ENCODE data around the gene HSH2D. TPM values are rescaled to one million over a fixed set of nuclear protein-coding genes. Genes with fewer than 3 reads are reported as not detected.
"Not testable (repeated sequence)": the region's sequence is repeated elsewhere in the genome, so short reads cannot be mapped to it uniquely, and the experiment has no call there.

HSH2D gene
- total RNA-seq, 1 donor from 2014 or later = 0.46 TPM

DNA sequence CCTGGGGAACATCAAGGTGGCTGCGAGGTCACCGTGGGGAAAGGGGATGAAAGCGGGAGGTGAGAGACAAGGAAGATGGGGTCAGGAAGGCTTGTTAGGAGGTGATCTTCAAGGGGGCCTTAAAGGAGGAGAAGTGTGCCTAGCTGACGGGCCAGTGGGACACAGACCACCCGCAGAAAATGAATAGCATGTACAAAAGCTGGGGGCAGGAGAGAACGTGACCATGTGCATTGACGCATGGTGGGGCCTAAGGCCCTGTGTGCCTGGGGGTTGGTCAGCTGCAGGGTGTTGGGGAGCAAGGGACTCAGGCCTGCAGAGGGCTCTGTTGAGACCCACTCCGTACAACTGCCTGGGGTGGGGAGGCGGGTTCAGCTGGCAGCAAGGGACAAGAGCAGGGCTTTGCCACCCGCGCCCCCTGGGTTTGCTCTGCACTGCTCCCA, 25.9 kb upstream of the HSH2D start:
- H3K36me3 ChIP-seq (ENCODE audit: control insufficient read depth, insufficient read depth, low read length) = no peaks in the 10 kb centered on the region
- H3K27me3 ChIP-seq (ENCODE audit: control insufficient read depth, insufficient read depth, low read length) = no peaks in the 10 kb centered on the region
- TF ChIP-seq, protein P1, sequence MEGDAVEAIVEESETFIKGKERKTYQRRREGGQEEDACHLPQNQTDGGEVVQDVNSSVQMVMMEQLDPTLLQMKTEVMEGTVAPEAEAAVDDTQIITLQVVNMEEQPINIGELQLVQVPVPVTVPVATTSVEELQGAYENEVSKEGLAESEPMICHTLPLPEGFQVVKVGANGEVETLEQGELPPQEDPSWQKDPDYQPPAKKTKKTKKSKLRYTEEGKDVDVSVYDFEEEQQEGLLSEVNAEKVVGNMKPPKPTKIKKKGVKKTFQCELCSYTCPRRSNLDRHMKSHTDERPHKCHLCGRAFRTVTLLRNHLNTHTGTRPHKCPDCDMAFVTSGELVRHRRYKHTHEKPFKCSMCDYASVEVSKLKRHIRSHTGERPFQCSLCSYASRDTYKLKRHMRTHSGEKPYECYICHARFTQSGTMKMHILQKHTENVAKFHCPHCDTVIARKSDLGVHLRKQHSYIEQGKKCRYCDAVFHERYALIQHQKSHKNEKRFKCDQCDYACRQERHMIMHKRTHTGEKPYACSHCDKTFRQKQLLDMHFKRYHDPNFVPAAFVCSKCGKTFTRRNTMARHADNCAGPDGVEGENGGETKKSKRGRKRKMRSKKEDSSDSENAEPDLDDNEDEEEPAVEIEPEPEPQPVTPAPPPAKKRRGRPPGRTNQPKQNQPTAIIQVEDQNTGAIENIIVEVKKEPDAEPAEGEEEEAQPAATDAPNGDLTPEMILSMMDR (IDR thresholded peaks at IDR 0.05; ENCODE audit: insufficient read depth, low read length, poor library complexity, severe bottlenecking) = no peak
- no peak for DNase-seq (ENCODE audit: low read depth)
- no peak overlapping the region for H3K4me3 ChIP-seq (ENCODE audit: low read depth, low read length)

DNA sequence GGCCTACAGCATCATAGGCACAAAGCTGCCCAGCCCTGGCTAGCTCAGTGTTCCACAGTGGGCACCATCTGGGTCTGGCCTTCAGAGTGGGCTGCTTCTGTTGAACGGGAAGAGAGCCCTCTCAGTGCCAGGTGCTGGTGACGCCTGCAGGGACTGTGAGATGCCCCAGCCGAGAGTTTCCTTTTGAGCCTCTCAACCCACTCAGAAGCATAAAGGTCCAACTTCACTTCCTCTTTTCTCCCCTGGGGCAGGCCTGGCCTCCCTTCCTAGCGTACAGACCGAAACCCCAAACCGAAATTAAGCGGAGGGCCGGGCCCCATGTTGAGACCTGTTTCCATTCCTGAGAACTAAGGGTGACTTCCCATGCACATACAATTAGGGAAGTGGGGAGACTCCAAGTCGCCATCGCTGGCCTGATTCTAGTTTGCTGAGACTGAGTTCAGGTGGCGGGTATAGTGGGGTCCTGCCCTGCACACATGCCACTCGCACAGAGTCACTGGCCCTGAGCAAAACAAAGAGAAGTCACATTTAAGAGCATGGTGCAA, 24.9 kb upstream of the HSH2D start:
- TF ChIP-seq, protein P1 (IDR thresholded peaks at IDR 0.05; ENCODE audit: insufficient read depth, low read length, poor library complexity, severe bottlenecking) = no peak
- H3K27me3 ChIP-seq (ENCODE audit: control insufficient read depth, insufficient read depth, low read length) = no peaks in the 10 kb centered on the region
- H3K4me3 ChIP-seq (ENCODE audit: low read depth, low read length) = no peak overlapping the region
- H3K36me3 ChIP-seq (ENCODE audit: control insufficient read depth, insufficient read depth, low read length) = no peaks in the 10 kb centered on the region
- DNase-seq (ENCODE audit: low read depth) = no peak

DNA sequence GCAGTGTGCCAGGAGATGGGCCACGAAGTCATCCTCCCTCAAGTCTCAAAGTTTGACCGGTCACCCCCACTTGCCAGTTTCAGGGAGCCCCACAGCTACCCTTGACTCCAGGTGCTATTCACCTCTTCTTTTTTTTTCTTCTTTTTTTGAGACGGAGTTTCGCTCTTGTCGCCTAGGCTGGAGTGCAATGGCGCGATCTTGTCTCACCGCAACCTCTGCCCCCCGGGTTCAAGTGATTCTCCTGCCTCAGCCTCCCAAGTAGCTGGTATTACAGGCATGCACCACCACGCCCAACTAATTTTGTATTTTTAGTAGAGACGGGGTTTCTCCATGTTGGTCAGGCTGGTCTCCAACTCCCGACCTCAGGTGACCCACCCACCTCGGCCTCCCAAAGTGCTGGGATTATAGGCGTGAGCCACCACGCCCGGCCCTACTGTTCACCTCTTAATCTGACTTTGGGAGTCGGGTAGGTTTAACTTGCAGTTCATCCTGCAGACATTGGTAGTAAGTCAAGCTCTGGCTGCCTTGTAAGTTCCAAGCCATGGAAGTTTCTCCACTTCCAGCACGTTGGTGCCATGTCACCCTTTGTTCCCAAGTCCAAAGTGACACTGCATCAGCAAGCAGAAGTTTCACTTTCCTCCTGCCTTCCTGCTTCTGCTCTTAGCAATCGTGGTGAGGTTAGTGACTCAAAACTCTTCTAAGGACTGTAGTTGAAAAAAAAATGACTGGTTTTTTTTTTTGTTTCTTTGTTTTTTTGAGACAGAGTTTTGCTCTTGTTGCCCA, 24.2 kb upstream of the HSH2D start:
- DNase-seq (ENCODE audit: low read depth); H3K36me3 ChIP-seq (ENCODE audit: control insufficient read depth, insufficient read depth, low read length): not testable (repeated sequence)

DNA sequence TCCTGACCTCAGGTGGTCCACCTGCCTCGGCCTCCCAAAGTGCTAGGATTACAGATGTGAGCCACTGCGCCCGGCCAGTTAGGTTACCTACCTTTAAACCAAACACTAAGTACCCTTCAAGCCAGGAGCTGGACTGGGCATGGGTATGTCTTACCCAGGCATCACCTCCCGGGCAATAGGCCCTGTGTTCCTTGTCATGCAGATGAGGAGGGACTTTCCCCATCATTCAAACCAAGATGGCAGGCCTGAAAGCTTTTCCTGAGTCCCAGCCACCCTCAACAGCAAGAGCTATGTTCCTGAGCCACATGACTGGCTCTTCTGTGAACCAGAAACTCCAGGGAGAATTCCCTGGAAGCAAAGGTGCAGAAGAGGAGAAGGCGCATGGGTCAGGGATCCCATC, 22.3 kb upstream of the HSH2D start:
- H3K36me3 ChIP-seq (ENCODE audit: control insufficient read depth, insufficient read depth, low read length) = no peaks in the 10 kb centered on the region
- no peak overlapping the region for H3K4me3 ChIP-seq (ENCODE audit: low read depth, low read length)
- TF ChIP-seq, protein P1 (IDR thresholded peaks at IDR 0.05; ENCODE audit: insufficient read depth, low read length, poor library complexity, severe bottlenecking) = no peak
- DNase-seq (ENCODE audit: low read depth) = no peak
- H3K27me3 ChIP-seq (ENCODE audit: control insufficient read depth, insufficient read depth, low read length) = no peaks in the 10 kb centered on the region

More for the DNA sequence above, 24.2 kb upstream of the HSH2D start:
- H3K4me3 ChIP-seq (ENCODE audit: low read depth, low read length); H3K27me3 ChIP-seq (ENCODE audit: control insufficient read depth, insufficient read depth, low read length): not testable (repeated sequence)

DNA sequence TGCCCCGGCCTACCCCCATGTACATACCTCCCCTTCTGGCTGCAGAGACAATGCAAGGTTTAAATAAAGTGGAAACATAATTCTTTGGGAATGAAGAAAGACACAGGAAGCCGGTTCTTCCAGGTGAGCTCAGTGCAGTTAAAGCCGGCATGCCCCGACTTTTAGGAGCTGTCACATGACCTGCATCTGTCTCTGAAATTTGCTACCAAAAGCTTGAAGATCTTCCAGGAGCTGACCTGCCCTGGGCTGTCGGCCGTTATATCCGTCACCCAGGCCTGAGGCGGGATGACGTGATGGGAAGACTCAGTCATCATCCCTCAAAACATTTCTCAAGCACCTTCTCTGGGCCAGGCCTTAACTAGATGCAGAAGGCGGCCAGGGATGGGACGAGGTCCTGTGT, 21.5 kb upstream of the HSH2D start:
- Histone ChIP-seq H3K4me3 (ENCODE audit: low read depth, low read length) (no peak overlapping the region), H3K36me3 (ENCODE audit: control insufficient read depth, insufficient read depth, low read length) (peaks cover 2% of the 10 kb centered on the region)
- DNase-seq (ENCODE audit: low read depth) = no peak

DNA sequence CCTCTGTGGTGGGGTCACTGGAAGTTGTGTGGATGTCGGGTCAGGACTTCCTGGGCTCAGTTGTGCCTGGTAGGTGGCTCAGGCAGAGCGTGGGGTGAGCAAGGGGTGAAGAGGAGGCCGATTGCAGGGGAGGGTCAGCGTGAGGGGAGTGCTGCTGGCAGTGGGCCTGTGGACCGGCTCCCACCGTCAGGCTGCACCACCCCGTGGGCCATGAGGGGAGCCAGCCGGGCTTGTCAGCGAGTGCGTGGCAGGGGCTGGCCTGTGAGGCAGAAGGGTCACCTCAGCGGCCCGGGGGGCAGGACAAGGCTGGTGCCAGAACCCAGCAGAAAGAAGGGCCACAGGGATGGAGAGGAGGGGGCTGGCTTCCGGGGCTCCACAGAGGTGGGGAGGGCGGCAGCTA, 18.5 kb upstream of the HSH2D start:
- no peak for DNase-seq (ENCODE audit: low read depth)
- Histone ChIP-seq H3K36me3 (ENCODE audit: control insufficient read depth, insufficient read depth, low read length) (peaks cover 6% of the 10 kb centered on the region), H3K27me3 (ENCODE audit: control insufficient read depth, insufficient read depth, low read length) (no peaks in the 10 kb centered on the region), H3K4me3 (ENCODE audit: low read depth, low read length) (no peak overlapping the region)
- TF ChIP-seq, protein P1 (IDR thresholded peaks at IDR 0.05; ENCODE audit: insufficient read depth, low read length, poor library complexity, severe bottlenecking) = no peak

More for the DNA sequence above, 21.5 kb upstream of the HSH2D start:
- TF ChIP-seq, protein P1 (IDR thresholded peaks at IDR 0.05; ENCODE audit: insufficient read depth, low read length, poor library complexity, severe bottlenecking) = no peak
- no peaks in the 10 kb centered on the region for H3K27me3 ChIP-seq (ENCODE audit: control insufficient read depth, insufficient read depth, low read length)

All from kidney epithelial cell (primary cell).